Right lobe of liver (tissue), 4 donors: Measurements from ENCODE around the gene LIMK1.

Experiments
- POLR2A ChIP-seq: fragments of 450-650 bp; IDR thresholded peaks from one replicate; pipeline ENCODE4 v1.6.1; 2017; ENCODE audit warnings: antibody characterized with exemption, mild to moderate bottlenecking
- TF ChIP-seq, protein P1 (sequence below), 4 donors: fragments of 200-600 bp in 3 of 4; fragments of 450-650 bp in 1 of 4; IDR thresholded peaks; one replicate each; pipeline versions ENCODE4 v1.5.1 to v1.8.0; 2016 to 2022; ENCODE audit warnings: antibody characterized with exemption in 4 of 4, mild to moderate bottlenecking in 2 of 4
- donor health status: DM: no; HTN: no; CAD: no.
- donor health status: DM: no; HTN: no; CAD: no.
- donor health status: DM: no; HTN: yes; CAD: no.

DNA sequence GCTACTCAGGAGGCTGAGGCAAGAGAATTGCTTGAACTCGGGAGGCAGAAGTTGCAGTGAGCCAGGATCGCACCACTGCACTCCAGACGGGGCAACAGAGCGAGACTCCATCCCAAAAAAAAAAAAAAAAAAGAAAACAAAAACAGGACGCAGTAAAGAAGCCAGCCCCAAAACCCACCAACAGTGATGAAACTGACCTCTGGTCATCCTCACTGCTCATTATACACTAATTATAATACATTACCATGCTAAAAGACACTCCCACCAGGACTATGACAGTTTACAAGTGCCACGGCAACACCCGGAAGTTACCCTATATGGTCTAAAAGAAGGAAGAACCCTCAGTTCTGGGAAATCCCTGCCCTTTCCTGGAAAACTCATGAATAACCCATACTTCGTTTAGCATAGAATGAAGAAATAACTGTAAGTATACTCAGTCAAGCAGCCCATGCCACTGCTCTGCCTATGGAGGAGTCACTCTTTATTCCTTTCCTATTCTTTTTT is 50.6 kb downstream of the LIMK1 start:
- no peak for TF ChIP-seq POLR2A
- TF ChIP-seq, protein P1, sequence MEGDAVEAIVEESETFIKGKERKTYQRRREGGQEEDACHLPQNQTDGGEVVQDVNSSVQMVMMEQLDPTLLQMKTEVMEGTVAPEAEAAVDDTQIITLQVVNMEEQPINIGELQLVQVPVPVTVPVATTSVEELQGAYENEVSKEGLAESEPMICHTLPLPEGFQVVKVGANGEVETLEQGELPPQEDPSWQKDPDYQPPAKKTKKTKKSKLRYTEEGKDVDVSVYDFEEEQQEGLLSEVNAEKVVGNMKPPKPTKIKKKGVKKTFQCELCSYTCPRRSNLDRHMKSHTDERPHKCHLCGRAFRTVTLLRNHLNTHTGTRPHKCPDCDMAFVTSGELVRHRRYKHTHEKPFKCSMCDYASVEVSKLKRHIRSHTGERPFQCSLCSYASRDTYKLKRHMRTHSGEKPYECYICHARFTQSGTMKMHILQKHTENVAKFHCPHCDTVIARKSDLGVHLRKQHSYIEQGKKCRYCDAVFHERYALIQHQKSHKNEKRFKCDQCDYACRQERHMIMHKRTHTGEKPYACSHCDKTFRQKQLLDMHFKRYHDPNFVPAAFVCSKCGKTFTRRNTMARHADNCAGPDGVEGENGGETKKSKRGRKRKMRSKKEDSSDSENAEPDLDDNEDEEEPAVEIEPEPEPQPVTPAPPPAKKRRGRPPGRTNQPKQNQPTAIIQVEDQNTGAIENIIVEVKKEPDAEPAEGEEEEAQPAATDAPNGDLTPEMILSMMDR (IDR thresholded peaks at IDR 0.05): no peak
